HCT116 (cell line): ENCODE data around the gene AADAC.

ENCODE experiments used
- CEBPB ChIP-seq: IDR thresholded peaks from 2 replicates; pipeline ENCODE4 v1.6.1; 2012; ENCODE audit warnings: low read depth
- CTCF ChIP-seq, 3 experiments: fragments of 200-600 bp in 1 of 3; sonication (generic) in 1 of 3; IDR thresholded peaks in 2 of 3; conservative IDR thresholded peaks in 1 of 3; 2 replicates each; pipeline ENCODE4 v1.5.1; 2012 to 2017; ENCODE audit warnings: low read depth in 2 of 3, low read length in 2 of 3, antibody characterized with exemption in 1 of 3, borderline replicate concordance in 1 of 3, control low read depth in 1 of 3, mild to moderate bottlenecking in 1 of 3, mixed read lengths in 1 of 3, mixed run types in 1 of 3, moderate library complexity in 1 of 3; ENCODE audit not compliant: insufficient read depth in 1 of 3
- EZH2 ChIP-seq: fragments of 200-600 bp; sonication (generic); IDR thresholded peaks from 2 replicates; pipeline ENCODE4 v1.6.1; 2017; ENCODE audit warnings: antibody characterized with exemption, mixed run types
- JUND ChIP-seq: IDR thresholded peaks from 2 replicates; pipeline ENCODE4 v1.6.1; 2012
- POLR2A ChIP-seq: IDR thresholded peaks from 2 replicates; pipeline ENCODE4 v1.7.0; 2011; ENCODE audit warnings: borderline replicate concordance; ENCODE audit not compliant: insufficient read depth, insufficient read length; ENCODE audit errors: extremely low read depth
- REST ChIP-seq: IDR thresholded peaks from 2 replicates; pipeline ENCODE4 v1.6.1; 2012; ENCODE audit warnings: low read depth
- SIN3A ChIP-seq: IDR thresholded peaks from 2 replicates; pipeline ENCODE4 v1.6.1; 2012; ENCODE audit warnings: low read depth
- SP1 ChIP-seq: IDR thresholded peaks from 2 replicates; pipeline ENCODE4 v1.6.1; 2012; ENCODE audit warnings: low read depth

GRCh38 chr3:151845306-151845905 lies 31.5 kb downstream of the AADAC start:
- TF ChIP-seq REST (no peak), SP1 (no peak), CEBPB (no peak), EZH2 (no peak), CTCF (IDR thresholded peaks at IDR 0.05 in 2 of 3, conservative IDR thresholded peaks at IDR 0.05 in 1 of 3; ENCODE audit: borderline replicate concordance in 1 of 3, insufficient read depth in 1 of 3, low read depth in 2 of 3, low read length in 2 of 3) (no peak), POLR2A (no peak), SIN3A (no peak), JUND (no peak)
